ENCODE results near the gene SDHAF4. TPM values are rescaled to one million over a fixed set of nuclear protein-coding genes. Genes with fewer than 3 reads are reported as not detected.
"Not testable (repeated sequence)": the region's sequence is repeated elsewhere in the genome, so short reads cannot be mapped to it uniquely, and the experiment has no call there.

Gene SDHAF4
- total RNA-seq, 1 donor from 2014 or later: 3.9 TPM

GRCh38 chr6:70592391-70593117 lies 25.8 kb downstream of the SDHAF4 start:
- DNase-seq (ENCODE audit: low read depth in 2 of 2): no peak

DNA sequence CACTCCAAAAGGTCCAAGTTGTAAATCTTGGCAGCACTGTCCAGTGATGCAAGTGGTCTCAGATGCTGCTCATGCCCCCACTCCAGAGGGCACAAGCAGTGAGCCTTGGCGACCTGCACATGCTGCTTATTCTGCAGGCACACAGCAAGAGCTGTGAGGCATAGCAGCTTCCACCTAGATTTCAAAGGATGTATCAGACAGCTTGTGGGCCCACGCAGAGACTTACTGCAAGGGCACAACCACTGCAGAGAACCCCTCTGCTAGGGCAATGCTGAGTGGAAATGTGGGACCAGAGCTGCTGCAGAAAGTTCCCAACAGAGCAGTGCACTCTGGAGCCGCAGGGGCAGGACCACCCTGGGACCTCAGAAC lies 26.4 kb downstream of the SDHAF4 start:
- no peak for DNase-seq (ENCODE audit: low read depth in 2 of 2)

GRCh38 chr6:70599187-70599586 lies 32.5 kb downstream of the SDHAF4 start:
- no peak for DNase-seq (ENCODE audit: low read depth in 2 of 2)

DNA sequence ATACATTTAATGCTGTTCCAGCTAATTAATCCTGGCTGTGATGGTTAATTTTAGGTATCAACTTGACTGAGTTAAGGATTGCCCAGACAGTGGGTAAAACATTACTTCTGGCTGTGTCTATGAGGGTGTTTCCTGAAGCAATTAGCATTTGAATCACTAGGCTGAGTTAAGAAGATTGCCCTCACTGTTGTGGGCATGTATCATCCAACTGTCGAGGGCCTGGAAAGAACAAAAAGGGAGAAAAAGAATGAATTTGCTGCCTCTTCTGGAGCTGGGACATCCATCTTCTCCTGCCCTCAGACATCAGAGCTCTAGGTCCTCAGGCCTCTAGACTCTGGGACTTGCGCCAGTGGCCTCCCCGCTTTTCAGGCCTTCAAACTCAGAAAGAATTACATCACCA lies 34.3 kb downstream of the SDHAF4 start:
- no peak for DNase-seq (ENCODE audit: low read depth in 2 of 2)

DNA sequence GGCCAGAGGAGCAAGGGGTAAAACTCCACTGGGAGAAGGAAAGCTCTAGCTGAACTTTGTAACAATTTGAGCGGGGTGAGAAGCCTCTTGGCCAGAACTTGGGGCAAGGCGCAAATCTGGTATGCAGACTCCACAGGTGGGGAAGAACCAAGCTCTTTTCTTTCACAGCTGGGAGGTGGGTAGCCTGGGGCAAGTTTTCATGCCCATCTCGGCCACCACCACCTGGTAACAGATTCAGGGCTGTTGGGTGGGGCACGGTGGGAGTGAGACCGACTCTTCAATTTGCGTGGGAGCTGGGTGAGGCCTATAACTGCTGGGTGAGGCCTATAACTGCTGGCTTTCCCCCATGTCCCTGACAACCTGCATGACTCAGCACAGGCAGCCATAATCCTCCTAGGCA lies 37.5 kb downstream of the SDHAF4 start:
- no peak for DNase-seq (ENCODE audit: low read depth in 2 of 2)

GRCh38 chr6:70607371-70607770 lies 40.6 kb downstream of the SDHAF4 start:
- DNase-seq (ENCODE audit: low read depth in 2 of 2): not testable (repeated sequence)

DNA sequence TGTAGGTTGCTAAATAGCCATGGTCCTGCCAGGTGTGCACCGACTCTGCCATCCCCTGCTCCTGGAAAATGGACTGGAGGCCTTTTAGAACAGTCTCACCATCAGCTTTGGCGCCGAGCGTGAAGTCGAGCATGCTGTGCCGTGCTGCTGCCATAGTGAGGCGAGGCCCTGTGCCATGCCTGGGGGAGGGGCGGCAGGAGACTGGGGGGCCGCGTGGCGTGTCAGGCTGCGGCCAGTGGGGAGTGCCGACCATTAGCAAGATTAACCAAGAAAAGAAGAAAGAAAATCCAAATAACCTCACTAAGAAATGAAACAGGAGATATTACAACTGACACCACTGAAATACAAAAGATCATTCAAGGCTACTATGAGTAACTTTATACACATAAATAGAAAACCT lies 42.5 kb downstream of the SDHAF4 start:
- not testable (repeated sequence) for DNase-seq (ENCODE audit: low read depth in 2 of 2)

DNA sequence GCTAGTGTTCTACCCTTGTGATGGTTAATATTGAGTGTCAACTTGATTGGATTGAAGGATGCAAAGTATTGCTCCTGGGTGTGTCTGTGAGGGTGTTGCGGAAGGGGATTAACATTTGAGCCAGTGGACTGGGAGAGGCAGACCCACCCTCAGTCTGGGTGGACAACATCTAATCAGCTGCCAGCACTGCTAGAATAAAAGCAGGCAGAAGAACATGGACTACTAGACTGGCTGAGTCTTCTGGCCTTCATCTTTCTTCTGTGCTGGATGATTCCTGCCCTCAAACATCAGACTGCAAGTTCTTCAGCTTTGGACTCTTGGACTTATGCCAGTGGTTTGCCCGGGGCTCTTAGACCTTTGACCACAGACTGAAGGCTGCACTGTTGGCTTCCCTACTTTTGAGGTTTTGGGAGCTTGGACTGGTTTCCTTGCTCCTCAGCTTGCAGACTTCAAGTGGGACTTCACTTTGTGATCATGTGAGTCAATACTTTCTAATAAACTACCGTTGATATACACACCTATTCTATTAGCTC lies 50.1 kb downstream of the SDHAF4 start:
- DNase-seq (ENCODE audit: low read depth in 2 of 2): no peak

DNA sequence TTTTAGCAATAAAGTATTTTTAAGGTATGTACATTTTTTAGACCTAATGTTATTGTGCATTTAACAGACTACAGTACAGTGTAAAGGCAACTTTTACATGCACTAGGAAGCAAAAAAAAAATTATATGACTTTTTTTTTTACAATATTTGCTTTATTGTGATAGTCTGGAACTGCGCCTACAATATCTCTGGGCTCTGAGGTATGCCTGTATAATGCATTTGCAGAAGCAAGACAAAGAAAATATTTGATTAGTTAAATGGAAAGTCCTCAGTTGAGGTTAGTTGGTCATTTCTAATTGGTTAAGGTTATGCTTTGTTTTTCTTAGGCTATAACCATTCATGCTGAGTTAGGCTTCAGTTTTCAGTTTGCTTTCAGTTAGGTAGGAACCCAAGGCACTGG lies 54.0 kb downstream of the SDHAF4 start:
- DNase-seq (ENCODE audit: low read depth in 2 of 2): no peak

GRCh38 chr6:70622461-70622860 lies 55.7 kb downstream of the SDHAF4 start:
- no peak for DNase-seq (ENCODE audit: low read depth in 2 of 2)

DNA sequence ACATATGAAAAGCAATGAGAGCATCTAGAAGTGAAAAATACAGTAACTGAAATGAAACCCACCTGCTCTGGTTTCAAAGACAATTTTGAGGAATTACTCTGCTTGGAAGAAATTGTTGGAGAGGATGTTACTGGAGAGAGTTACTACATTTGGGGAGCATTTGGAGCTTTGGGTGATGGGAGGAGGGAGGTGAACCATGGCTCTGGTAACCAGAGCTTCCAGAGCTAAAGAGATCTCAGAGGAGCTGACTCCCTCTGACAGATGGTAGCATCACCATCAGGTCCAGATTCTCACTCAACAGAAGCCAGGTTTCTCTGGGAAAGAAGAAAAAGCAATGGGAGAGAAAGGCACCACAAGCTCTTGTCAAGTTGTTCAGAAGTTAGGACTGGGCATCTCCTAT lies 58.7 kb downstream of the SDHAF4 start:
- no peak for DNase-seq (ENCODE audit: low read depth in 2 of 2)

DNA sequence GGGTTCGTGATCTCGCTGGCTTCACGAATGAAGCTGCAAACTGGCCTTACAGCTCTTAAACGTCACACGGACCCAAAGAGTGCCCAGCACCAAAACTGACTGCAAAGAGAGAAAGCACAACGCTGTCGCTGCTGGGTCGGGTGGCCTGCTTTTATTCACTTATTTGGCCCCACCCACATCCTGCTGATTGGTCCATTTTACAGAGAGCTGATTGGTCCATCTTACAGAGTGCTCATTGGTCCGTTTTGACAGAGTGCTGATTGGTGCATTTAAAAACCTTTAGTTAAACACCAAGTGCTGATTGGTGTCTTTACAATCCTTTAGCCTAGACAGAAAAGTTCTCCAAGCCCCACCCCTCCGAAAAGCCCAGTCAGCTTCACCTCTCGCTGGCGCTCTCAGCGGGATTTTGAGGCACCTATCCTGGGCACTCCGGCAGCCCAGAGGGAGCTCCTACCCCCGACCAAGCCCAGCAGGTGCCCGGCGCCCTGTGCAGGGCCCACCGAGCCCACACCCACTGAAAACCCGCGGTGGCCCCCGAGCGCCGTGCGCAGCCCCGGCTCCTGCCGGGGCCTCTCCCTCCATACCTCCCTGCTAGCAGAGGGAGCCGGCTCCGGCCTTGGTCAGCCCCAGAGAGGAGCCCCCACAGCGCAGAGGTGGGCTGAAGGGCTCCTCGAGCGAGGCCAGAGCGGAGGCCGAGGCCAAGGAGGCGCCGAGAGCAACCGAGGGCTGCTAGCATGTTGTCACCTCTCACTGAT lies 60.9 kb downstream of the SDHAF4 start:
- no peak for DNase-seq (ENCODE audit: low read depth in 2 of 2)

GRCh38 chr6:70629929-70630328 lies 63.2 kb downstream of the SDHAF4 start:
- DNase-seq (ENCODE audit: low read depth in 2 of 2): no peak

DNA sequence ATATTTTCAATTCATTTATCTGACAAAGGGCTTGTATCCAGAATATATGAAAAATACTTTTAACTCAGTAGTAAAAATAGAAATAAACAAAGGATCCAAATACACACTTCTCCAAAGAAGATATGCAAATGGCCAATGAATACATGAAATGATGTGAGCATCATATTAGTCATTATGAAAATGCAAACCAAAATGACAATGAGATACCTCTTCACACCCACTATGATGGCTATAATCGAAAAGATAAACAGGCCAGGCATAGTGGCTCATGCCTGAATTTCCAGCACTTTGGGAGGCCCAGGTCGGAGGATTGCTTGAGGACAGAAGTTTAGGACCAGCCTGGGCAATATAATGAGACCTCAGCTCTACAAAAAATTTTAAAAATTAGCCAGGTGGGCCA lies 67.1 kb downstream of the SDHAF4 start:
- no peak for DNase-seq (ENCODE audit: low read depth in 2 of 2)

- DNase-seq (ENCODE audit: low read depth in 2 of 2): no peak
These were observed 69.9 kb downstream of the SDHAF4 start for GRCh38 chr6:70636596-70636995.

GRCh38 chr6:70638468-70638867 lies 71.7 kb downstream of the SDHAF4 start:
- no peak for DNase-seq (ENCODE audit: low read depth in 2 of 2)

Other genes starting within 250 kb of the SDHAF4 start
- gene FAM135A, start 153.4 kb upstream of the SDHAF4 start, total RNA-seq: 11.2 and 12.9 TPM in 2 replicates
- 12.1 and 19.3 TPM in 2 replicates for gene SMAP1, start 101.0 kb downstream of the SDHAF4 start, total RNA-seq